ENCODE results near the gene RHBDL3.

GRCh38 chr17:32335687-32336086 is 70.1 kb downstream of the RHBDL3 start:
- TF ChIP-seq CTCF (IDR thresholded peaks at IDR 0.05; ENCODE audit: poor library complexity) (no peak), EZH2 (IDR thresholded peaks at IDR 0.05; ENCODE audit: borderline replicate concordance) (no peak)

Measured in hepatocyte (in vitro differentiated cells).